Hepatocyte (in vitro differentiated cells): ENCODE data around the gene FARP2. TPM values are rescaled to one million over a fixed set of nuclear protein-coding genes. Genes with fewer than 3 reads are reported as not detected.

Experiments used
- DNase-seq: peaks from one replicate; pipeline ENCODE4 v3.0.0-alpha.2; 2016; ENCODE audit warnings: low spot score
- H2AFZ ChIP-seq: fragments of 200-600 bp; sonication (generic); 2 replicates; pipeline ENCODE4 v1.6.0; 2016; ENCODE audit warnings: antibody characterized with exemption, mild to moderate bottlenecking
- H3K27ac ChIP-seq: fragments of 200-600 bp; sonication (generic); 2 replicates; pipeline ENCODE4 v1.5.1; 2016; ENCODE audit warnings: mild to moderate bottlenecking
- H3K27me3 ChIP-seq: fragments of 200-600 bp; sonication (generic); 2 replicates; pipeline ENCODE4 v1.6.1; 2016
- H3K36me3 ChIP-seq: fragments of 200-600 bp; sonication (generic); replicated peaks from 2 replicates; pipeline ENCODE4 v1.5.1; 2016; ENCODE audit warnings: low read depth; ENCODE audit not compliant: insufficient read depth
- H3K4me1 ChIP-seq: fragments of 200-600 bp; sonication (generic); 2 replicates; pipeline ENCODE4 v1.5.1; 2016; ENCODE audit warnings: mild to moderate bottlenecking, moderate library complexity; ENCODE audit not compliant: insufficient read depth
- H3K4me2 ChIP-seq: fragments of 200-600 bp; sonication (generic); 2 replicates; pipeline ENCODE4 v1.6.0; 2016
- H3K4me3 ChIP-seq: fragments of 200-600 bp; sonication (generic); 2 replicates; pipeline ENCODE4 v1.5.1; 2016; ENCODE audit warnings: mild to moderate bottlenecking
- H3K79me2 ChIP-seq: fragments of 200-600 bp; sonication (generic); 2 replicates; pipeline ENCODE4 v1.6.0; 2017; ENCODE audit warnings: mild to moderate bottlenecking
- H3K9me2 ChIP-seq: fragments of 200-600 bp; sonication (generic); replicated peaks from 2 replicates; pipeline ENCODE4 v1.6.0; 2017; ENCODE audit warnings: mild to moderate bottlenecking; ENCODE audit not compliant: insufficient read depth
- H3K9me3 ChIP-seq: fragments of 200-600 bp; sonication (generic); 2 replicates; pipeline ENCODE4 v1.5.1; 2016; ENCODE audit warnings: low read depth, mild to moderate bottlenecking
- H4K20me1 ChIP-seq: fragments of 200-600 bp; sonication (generic); 2 replicates; pipeline ENCODE4 v1.6.0; 2016; ENCODE audit warnings: mild to moderate bottlenecking; ENCODE audit not compliant: insufficient read depth, poor library complexity, severe bottlenecking
- EZH2 ChIP-seq: fragments of 200-600 bp; sonication (generic); IDR thresholded peaks from 2 replicates; pipeline ENCODE4 v1.6.1; 2016; ENCODE audit warnings: antibody characterized with exemption, mild to moderate bottlenecking, borderline replicate concordance
- EZH2phosphoT487 ChIP-seq: fragments of 200-600 bp; sonication (generic); IDR thresholded peaks from one replicate; pipeline ENCODE4 v1.6.1; 2018; ENCODE audit warnings: antibody characterized with exemption, mild to moderate bottlenecking, low read depth, moderate library complexity; ENCODE audit not compliant: unreplicated experiment, severe bottlenecking
- WGBS: methylation state at CpG from one replicate; pipeline ENCODE4 v1.1.6; 2016; ENCODE audit warnings: low lambda C conversion rate; ENCODE audit errors: missing lambda C conversion rate; 5-methylcytosine and 5-hydroxymethylcytosine counted together
- polyA plus RNA-seq: library from polyadenylated mRNA; unstranded; fragments of >200 nt; fragmentation: Nextera tagmentation; extraction: Ambion mirVana; gene quantifications from 2 replicates; pipeline ENCODE4 v1.2.1, GENCODE V29; 2016
- total RNA-seq: library from RNA; depleted of rRNA; stranded (reverse); fragments of >200 nt; gene quantifications from 2 replicates; pipeline ENCODE4 v1.2.3, GENCODE V29; 2014
- TF ChIP-seq, protein P1 (sequence below): fragments of 200-600 bp; sonication (generic); IDR thresholded peaks from 2 replicates; pipeline ENCODE4 v1.5.1; 2016; ENCODE audit warnings: antibody characterized with exemption, mild to moderate bottlenecking; ENCODE audit not compliant: poor library complexity

FARP2 gene
- total and polyA plus RNA-seq, 2 experiments from 2014 or later = 29.1 to 29.6 TPM

DNA sequence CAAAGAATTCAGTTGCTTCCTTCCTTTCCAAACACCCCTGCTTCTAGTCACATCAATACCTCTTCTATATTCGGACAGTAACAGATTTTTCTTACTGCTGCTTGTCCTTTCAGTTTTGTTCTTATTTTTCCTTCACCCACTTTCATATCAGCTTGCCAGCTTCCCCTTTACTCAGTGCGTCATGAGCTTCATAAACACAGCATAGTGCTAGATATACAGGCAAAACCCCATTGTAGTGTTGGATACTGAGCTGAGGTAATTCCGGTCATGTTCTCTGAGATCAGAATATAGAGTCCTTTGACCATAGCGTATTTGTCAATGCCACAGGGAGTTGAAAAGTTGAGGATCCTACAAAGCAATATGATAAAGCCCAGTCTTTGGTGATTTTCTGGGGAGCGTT, 2.4 kb downstream of the FARP2 start:
- no peaks in the 10 kb centered on the region for H3K9me3 ChIP-seq
- peaks cover 28% of the 10 kb centered on the region for H3K4me1 ChIP-seq
- no peak for DNase-seq
- H3K4me3 ChIP-seq = no peak overlapping the region
- no peak overlapping the region for H3K27ac ChIP-seq
- H3K27me3 ChIP-seq = no peaks in the 10 kb centered on the region
- WGBS = 92% methylated on average over 5 of the region's 5 CpGs
- no peaks in the 10 kb centered on the region for H3K36me3 ChIP-seq
- no peaks in the 10 kb centered on the region for H3K9me2 ChIP-seq
- H3K4me2 ChIP-seq = peak overlapping the region; percentile 92
- TF ChIP-seq EZH2phosphoT487 (no peak), EZH2 (no peak)
- TF ChIP-seq, protein P1, sequence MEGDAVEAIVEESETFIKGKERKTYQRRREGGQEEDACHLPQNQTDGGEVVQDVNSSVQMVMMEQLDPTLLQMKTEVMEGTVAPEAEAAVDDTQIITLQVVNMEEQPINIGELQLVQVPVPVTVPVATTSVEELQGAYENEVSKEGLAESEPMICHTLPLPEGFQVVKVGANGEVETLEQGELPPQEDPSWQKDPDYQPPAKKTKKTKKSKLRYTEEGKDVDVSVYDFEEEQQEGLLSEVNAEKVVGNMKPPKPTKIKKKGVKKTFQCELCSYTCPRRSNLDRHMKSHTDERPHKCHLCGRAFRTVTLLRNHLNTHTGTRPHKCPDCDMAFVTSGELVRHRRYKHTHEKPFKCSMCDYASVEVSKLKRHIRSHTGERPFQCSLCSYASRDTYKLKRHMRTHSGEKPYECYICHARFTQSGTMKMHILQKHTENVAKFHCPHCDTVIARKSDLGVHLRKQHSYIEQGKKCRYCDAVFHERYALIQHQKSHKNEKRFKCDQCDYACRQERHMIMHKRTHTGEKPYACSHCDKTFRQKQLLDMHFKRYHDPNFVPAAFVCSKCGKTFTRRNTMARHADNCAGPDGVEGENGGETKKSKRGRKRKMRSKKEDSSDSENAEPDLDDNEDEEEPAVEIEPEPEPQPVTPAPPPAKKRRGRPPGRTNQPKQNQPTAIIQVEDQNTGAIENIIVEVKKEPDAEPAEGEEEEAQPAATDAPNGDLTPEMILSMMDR = no peak
- peaks cover 70% of the 10 kb centered on the region for H3K79me2 ChIP-seq
- H4K20me1 ChIP-seq = peaks cover 31% of the 10 kb centered on the region
- no peak overlapping the region for H2AFZ ChIP-seq

DNA sequence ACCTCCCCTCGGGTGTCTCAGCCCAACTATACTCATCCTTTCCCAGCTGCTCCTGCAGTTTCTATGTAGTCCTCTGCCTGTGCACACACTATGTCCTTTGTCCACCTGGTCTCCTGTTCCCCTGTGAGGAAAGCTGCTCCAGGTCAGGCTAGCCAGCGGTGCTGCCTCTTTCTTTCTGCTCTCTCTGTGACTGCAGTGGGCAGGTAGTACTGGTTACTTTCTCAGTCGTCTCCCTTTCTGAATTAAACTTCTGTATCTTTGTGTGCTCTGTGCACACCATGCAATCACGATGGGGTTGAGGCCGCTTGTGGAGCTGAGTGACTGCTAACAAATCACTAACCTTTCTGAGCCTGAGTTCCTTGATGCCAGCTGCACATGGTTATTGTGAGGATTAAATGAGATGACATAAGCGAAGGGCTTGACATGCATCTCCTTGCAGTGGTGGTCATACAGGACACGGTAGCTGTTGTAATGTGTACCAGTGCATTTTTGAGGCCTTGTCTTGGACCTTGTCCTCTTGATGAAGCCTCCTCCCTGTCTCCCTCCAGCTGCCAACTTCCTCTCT, 3.5 kb downstream of the FARP2 start:
- Histone ChIP-seq H3K9me2 (no peaks in the 10 kb centered on the region), H2AFZ (no peak overlapping the region), H3K27ac (peak overlapping the region; percentile 65), H3K36me3 (no peaks in the 10 kb centered on the region), H4K20me1 (peaks cover 31% of the 10 kb centered on the region), H3K4me3 (no peak overlapping the region), H3K9me3 (no peaks in the 10 kb centered on the region), H3K4me2 (peak overlapping the region; percentile 92), H3K27me3 (no peaks in the 10 kb centered on the region), H3K79me2 (peaks cover 80% of the 10 kb centered on the region), H3K4me1 (peaks cover 27% of the 10 kb centered on the region)
- TF ChIP-seq, protein P1 = no peak
- TF ChIP-seq EZH2 (no peak), EZH2phosphoT487 (no peak)
- 83% methylated on average over 7 of the region's 7 CpGs for WGBS
- DNase-seq = peak; percentile 33

DNA sequence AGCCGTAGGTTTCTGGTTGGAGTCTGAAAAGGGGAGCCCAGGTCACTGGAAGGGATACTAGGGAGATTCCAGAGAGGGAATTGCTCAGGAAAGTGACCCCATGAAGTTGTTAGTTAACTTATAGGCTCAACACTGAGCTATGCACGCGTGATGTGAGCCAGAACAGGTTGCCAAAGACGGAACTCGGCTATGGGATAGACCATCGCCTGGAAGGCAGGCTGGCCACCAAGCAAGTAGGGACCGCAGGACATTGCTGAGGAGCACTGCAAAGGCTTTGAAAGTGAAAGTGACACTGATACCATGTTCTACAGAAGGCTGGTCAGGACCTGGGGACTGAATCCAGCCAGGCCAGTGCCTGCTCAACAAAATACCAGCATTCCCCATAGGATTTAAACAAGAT, 7.3 kb downstream of the FARP2 start:
- Histone ChIP-seq H3K4me3 (no peak overlapping the region), H2AFZ (no peak overlapping the region), H3K27ac (no peak overlapping the region), H3K4me1 (peaks cover 8% of the 10 kb centered on the region), H3K9me3 (no peaks in the 10 kb centered on the region), H3K4me2 (no peak overlapping the region), H3K27me3 (no peaks in the 10 kb centered on the region), H3K9me2 (no peaks in the 10 kb centered on the region), H4K20me1 (peaks cover 18% of the 10 kb centered on the region), H3K79me2 (peaks cover 96% of the 10 kb centered on the region), H3K36me3 (no peaks in the 10 kb centered on the region)
- no peak for DNase-seq
- WGBS = 93% methylated on average over 7 of the region's 7 CpGs
- TF ChIP-seq, protein P1 = no peak
- TF ChIP-seq EZH2 (no peak), EZH2phosphoT487 (no peak)
